ENCODE measurements around the gene ALKBH3.
A peak's percentile ranks its signal among the peaks of the same experiment; 100 is the strongest.

The ALKBH3 gene

GRCh38 chr11:43880640-43881159 lies at the start of gene ALKBH3:
ALKBH3 (plus strand) TSS chr11:43880831; CDS start chr11:43882653, 1,822 bp downstream.
- DNase-seq (ENCODE audit: low read depth in 2 of 2, low spot score in 1 of 2), result peak; percentile 79 to 81

GRCh38 chr11:43830928-43831440 lies 49.6 kb upstream of the ALKBH3 start:
- peak; percentile 6 to 19 for DNase-seq (ENCODE audit: low read depth in 2 of 2, low spot score in 1 of 2)

- DNase-seq (ENCODE audit: low read depth in 2 of 2, low spot score in 1 of 2), result no peak
Measured at GRCh38 chr11:43832536-43832935, 48.1 kb upstream of the ALKBH3 start.

DNA sequence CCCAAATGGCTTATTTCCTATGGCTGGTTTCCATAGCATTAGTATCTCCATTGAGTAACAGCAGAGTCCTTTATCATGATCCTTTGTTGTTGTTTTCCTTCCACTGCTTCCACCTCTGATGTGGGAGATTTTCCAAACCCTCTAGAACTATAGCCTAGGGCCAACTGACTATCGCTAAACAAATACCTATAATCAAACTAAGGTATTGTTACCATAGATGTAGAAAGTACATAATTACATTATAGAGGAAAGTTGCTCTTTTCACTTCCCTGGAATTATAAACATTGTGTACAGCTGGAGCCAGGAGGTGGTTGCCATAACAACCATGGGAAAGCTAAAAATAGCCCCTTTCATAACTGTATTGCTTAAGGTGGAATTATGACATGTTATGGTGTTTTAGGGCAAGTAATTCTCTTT lies 47.0 kb upstream of the ALKBH3 start:
- no peak for DNase-seq (ENCODE audit: low read depth in 2 of 2, low spot score in 1 of 2)

DNA sequence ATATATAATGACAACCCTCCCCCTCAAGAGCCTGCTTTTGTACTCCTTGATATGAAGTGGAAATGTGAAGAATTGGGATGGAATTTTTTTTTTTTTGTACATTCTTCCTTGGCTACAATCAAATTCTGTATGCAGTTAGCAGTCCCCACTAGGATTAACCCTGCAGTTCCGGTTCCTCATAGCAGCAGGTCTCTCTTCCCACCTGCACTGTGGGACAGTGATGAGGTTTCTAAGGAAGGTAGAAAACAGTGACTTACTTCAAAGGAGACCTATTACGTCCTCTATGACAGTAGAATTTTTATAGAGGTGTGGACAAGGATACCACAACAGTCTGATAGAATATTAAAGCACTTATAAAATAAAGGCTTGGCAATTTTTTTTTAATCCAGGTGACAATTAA lies 46.3 kb upstream of the ALKBH3 start:
- DNase-seq (ENCODE audit: low read depth in 2 of 2, low spot score in 1 of 2), result no peak

DNA sequence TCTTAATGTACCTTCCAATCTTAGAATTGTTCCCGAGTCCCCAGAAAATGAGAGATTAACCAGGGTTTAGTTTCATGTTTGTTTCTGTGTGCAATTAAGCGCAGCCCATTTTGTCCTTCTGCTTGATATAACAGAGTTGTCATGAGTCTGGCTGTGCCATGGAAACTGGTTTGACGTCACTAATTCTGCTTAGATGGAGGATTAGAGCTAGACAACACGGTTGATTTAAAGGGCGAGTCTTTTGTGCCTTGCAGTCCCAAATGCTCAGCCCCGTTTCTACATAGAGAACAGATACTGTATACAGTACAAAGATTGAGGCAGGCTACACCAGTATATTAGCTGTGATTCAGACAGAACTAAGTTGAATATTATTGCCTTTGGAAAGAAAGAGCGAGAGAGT lies 45.5 kb upstream of the ALKBH3 start:
- DNase-seq (ENCODE audit: low read depth in 2 of 2, low spot score in 1 of 2), result no peak

- no peak for DNase-seq (ENCODE audit: low read depth in 2 of 2, low spot score in 1 of 2)
Measured at GRCh38 chr11:43837879-43838278, 42.8 kb upstream of the ALKBH3 start.

DNA sequence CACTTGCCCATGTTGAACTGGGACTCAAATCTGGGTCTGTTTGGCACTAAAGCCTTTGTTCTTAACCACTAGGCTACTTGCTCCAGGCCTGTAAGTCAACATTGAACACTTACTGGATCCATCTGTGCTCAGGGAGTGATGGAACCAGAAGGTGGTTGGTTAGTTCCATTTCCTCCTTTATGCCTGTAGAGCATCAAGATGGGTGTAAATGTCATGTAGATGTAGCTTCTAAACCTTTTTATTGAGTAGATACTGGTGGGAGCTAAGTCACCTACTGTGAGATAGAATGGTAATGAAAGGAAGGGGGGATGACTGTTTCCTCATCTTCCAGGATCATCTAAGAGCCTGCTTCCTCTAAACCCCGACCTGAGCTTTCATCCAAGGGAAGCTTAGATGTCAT lies 38.6 kb upstream of the ALKBH3 start:
- no peak for DNase-seq (ENCODE audit: low read depth in 2 of 2, low spot score in 1 of 2)

GRCh38 chr11:43845816-43846215 lies 34.8 kb upstream of the ALKBH3 start:
- DNase-seq (ENCODE audit: low read depth in 2 of 2, low spot score in 1 of 2), result no peak

- peak; percentile 27 to 31 for DNase-seq (ENCODE audit: low read depth in 2 of 2, low spot score in 1 of 2)
Measured at GRCh38 chr11:43852057-43852636, 28.5 kb upstream of the ALKBH3 start.

DNA sequence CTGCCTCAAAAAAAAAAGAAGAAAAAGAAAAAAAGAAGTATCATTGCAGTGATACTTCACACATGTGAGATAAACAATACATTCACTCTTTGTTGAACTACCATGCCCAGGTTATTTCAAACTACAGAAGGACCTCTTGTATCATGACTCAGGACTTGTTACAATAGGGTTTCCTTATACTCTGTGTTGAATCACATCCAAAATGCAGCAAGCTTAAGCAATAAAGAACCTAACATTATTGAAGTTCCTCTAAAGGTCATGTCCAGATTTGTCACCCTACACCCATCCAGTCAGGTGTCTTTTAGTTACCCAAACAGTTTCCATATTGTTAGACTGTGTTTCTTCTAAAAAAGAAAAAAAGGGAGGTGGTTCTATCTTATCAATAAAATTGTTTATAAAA lies 26.9 kb upstream of the ALKBH3 start:
- DNase-seq (ENCODE audit: low read depth in 2 of 2, low spot score in 1 of 2), result no peak

DNA sequence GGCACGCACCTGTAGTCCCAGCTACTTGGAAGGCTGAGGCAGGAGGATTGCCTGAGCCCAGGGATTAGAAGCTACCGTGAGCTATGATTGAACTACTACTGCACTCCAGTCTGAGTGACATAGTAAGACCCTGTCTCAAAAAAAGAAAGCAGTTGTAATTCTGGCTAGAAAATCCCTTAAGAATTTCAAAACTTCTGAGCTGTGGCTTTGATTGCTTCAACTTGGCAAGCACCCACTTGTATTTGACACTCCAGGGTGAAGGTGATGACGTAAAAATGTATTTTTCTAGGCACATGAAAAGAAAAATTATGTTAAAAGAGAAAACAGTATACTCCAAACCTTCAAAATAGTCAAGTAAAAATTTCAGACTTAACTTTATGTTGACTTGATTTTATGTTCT lies 23.6 kb upstream of the ALKBH3 start:
- no peak for DNase-seq (ENCODE audit: low read depth in 2 of 2, low spot score in 1 of 2)

- DNase-seq (ENCODE audit: low read depth in 2 of 2, low spot score in 1 of 2), result no peak
Measured at GRCh38 chr11:43861141-43861540, 19.5 kb upstream of the ALKBH3 start.

GRCh38 chr11:43866520-43866919 lies 14.1 kb upstream of the ALKBH3 start:
- DNase-seq (ENCODE audit: low read depth in 2 of 2, low spot score in 1 of 2), result no peak

GRCh38 chr11:43866969-43867368 lies 13.7 kb upstream of the ALKBH3 start:
- DNase-seq (ENCODE audit: low read depth in 2 of 2, low spot score in 1 of 2), result no peak

DNA sequence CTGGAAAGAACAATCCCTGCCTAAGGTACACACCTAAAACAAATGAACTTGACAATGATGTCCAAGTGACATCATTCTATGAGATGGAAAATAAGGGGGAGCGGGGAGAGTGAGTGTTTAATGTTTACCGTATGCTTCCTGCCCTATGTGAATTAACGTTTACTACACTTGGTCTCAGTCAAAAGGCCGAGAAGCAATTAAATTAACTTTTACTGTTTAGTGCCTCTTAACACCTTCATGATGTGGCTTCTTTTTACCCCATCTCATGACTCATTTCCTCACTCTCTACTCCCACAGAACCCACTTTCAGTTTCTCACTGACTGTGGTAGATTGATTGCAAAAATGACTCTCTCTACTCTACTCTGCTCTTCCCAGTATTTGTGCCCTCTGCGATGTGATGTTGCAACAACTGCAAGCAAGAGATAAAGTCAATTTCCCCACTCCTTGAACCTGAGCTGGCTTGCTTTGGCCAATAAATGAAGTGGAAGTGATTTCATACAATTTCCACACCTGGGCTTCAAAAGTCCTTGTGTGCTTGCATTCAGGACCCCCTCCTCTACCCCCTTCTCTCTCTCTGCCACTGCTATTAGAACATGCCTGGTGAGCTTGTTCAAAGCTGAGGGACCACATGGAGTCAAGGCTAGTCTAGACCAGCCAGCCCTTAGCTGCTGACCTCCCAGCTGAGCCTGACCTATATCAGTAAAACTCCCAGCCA lies 11.6 kb upstream of the ALKBH3 start:
- DNase-seq (ENCODE audit: low read depth in 2 of 2, low spot score in 1 of 2), result peak in 1 of 2 donors; percentile 3

DNA sequence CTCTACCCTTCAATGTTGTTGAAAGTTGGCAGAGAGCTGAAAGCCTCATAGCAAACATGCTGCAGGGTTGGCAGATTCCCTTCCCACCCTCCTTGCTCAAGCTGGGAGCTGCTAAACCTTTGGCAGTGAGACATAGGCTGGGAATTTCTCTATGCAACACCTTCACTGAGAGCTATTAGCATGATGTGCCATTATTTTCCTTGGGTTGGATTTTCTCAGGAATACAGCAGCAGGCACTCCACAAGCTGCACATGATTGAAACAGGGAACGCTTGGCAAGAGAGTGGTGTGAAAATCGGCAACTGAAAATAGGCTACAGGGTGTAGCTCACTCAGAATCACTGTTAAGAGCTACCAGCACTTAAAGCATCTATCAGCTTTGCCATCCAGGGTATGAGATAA lies 9.6 kb upstream of the ALKBH3 start:
- no peak for DNase-seq (ENCODE audit: low read depth in 2 of 2, low spot score in 1 of 2)

- DNase-seq (ENCODE audit: low read depth in 2 of 2, low spot score in 1 of 2), result no peak
Measured at GRCh38 chr11:43872995-43873394, 7.6 kb upstream of the ALKBH3 start.

DNA sequence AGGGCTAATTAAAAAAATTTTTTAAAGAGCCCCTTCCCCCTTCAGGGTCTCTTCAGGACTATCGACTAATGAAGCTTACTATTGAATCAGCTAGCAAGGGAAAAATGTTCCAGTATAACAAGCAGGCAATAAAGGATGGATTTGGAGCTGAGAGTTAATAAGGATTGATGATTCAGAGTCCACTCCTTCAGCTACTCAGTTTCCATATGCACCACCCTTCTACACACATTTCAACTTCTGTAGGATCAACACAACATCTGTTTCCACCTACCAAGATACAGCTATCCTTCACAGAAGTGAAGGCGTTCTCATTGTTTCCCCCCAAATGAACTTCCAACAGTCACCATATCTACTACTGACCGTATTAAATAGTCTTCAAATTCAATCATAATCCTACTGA lies 6.6 kb upstream of the ALKBH3 start:
- no peak for DNase-seq (ENCODE audit: low read depth in 2 of 2, low spot score in 1 of 2)

DNA sequence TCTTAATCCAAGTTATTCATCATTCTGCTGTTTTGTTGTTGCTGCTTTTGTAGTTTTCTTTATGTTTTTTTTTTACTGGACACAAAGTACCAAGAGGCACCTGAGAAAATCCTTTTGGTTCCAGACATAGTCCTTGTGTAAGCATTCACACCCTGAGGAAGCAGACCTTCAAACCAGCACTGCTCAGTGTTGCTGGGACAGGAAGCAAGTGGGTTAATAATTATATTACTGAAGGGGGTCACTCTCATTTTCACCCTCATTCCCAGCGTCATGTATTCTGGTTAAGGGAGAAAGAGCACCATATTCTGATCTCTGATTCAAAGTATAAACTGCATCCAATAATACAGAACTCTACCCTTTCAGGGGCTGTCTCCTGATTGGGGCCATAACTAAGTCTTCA lies 5.9 kb upstream of the ALKBH3 start:
- no peak for DNase-seq (ENCODE audit: low read depth in 2 of 2, low spot score in 1 of 2)

DNA sequence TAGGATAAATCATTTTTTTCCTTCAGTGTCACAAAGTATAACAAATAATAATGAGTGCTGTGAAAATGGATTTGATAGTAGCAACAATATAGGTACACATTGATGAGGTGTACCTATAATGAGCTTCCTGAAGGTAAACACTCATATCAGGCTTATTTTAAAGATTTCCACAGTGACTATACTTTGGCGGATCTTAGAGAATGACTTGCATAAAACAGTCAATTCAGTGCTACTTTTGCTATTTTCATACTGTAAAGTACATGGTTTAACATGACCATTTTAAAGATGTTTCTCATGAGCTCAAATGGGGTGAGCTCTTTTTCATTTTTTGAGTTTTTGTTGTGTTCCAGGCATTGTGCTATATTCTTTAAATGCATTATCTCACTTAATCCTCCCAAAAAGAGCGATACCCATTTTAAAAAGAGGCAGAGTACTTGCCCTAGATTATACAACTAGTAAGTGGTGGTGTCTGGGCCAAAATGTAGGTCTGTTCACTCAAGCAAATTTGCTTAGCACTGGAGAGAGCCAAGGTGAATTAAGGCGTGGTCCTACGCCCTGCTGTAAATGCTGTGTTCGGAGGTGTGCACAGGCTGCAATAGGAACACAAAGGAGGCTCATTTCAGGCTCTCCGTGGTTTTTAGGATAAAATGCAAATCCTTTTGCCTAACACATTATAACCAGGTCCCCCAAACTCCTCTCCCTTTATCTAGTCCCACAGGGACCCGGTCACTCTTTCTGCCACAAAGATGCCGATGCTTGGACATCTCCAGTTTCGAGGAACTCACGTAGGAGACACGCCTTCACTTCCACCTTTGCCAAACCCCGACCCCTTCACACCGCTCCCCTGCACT lies 617 bp upstream of the ALKBH3 start:
- no peak for DNase-seq (ENCODE audit: low read depth in 2 of 2, low spot score in 1 of 2)

DNA sequence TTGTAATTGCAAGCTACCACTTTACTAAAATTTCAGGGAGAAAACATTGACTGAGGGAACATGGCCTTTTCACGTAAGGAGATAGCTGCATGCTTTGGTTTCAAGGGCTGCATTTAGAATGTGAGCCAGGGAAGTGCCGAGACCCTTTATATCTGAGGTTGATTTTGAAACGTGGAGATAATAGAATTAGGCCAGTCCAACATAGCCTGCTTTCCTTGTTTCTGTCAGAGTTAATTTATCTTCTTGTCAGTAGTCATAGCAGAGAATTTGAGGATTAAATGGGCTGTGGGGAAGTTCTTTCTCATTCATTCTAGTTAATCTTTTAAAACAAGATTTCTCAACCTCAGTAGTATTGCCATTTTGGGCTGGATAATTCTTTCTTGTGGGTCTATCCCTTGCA lies 12.2 kb downstream of the ALKBH3 start:
- no peak for DNase-seq (ENCODE audit: low read depth in 2 of 2, low spot score in 1 of 2)
